GM19455 (cell line): ENCODE data around the gene UBE2J2.

Experiments
- ATAC-seq: cut with Tn5 transposase; IDR thresholded peaks from one replicate; pipeline ENCODE4 v1.9.1; 2021; ENCODE audit not compliant: unreplicated experiment

The UBE2J2 gene

DNA sequence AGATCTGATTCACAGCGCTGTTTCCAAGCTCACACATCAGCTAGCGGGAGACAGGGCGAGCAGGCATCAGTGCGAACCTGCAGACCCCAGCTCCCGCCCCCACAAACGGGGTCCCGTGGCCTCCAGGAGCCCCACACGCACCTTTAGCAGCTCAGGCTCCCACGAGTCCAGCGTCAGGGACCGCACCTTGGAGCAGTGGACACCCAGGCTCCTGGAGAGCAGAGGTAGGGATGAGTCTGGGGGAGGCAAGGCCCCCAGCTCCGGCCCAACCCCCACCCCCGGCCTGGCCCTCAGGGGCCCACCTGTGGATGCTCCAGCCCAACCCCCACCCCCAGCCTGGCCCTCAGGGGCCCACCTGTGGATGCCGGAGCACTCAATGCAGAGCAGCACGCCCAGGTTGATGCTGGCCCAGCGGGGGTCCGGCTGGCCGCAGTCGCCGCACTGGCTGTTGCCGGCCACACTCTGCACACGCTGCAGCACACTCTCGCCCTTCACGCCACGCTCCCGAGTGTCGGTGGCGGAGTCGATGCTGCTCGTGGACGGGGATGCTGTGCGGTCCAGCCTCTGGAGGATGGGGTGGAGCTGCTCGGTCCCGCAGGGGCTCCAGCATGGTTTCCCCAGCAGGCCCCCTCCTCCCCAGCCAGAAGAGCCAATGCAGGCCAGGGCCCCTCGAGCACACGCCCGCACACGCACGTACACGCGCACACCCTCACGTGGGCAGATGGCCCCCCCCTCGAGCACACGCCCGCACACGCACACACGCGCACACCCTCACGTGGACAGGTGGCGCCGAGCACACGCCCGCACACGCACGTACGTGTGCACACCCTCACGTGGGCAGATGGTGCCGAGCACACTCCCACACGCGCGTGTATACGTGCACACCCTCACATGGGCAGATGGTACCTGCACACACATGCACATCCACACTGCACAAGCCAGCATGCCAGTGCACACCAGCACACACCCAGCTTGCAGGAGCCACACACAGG, 22.7 kb upstream of the UBE2J2 start:
- ATAC-seq, result no peak

DNA sequence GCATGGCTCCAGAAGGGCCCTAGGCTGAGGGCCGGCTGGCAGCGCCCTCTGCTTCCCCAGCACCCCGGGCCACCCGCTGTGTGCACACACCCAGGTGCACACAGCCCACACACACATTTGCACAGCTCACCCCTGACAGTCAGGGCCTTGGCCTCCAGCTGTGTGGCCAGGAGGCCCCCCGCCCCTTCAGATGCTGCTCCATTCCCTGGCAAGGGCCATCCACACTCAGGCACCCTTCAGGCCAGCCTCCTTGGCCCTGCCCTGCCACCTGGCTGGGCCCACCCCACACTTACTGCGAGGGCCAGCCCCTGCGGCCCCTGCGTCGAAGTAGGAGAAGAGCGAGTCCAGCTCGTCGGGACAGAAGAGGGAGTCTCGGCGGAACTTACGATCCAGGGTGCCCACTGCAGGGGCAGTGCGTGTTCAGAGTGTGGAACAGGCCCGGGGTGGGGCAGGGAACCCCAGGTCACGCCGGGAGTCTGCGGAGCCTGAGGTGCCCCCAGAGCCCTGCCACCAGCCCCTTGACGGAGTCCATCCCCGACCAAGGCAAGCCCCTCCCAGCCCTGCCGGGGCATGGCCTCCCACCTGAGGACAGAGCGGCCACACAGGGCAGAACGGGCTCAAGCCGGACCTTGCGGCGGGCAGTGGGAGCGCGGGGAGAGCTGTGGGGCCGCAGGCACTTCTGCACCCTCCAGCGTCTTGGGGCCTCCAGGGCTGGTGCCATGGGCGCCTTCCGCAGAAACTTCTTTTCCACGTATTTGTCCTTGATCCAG, 21.7 kb upstream of the UBE2J2 start:
- ATAC-seq, result no peak

DNA sequence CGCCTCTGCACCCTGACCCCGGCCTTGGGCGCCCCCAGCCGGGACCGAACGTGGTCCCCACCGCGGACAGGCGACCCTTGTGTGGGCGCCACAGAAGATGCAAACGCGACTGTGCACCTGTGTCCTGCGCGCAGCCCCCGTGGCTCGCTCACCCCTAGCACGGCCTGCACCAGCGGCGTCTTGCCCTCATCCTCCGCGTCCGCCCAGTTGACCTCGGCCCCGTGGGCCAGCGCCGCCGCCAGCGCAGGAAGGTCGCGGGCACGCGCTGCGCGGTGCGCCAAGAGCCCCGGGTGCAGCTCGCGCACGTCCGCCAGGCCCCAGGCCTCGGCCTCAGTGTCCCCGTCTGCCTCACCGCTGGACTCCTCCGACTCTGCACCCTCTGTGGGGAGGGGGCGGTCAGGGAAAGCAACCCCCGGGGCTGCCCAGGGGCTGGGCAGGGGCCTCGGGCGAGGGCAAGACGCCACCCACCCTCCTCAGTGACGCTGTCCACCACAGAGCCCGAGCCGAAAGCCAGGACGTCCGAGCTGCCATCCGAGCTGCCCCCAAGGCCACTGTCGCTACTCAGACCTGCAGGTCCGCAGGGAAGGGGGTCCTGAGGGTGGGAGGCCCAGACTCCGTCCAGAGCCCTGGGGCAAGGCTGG, 20.7 kb upstream of the UBE2J2 start:
- ATAC-seq, result no peak

DNA sequence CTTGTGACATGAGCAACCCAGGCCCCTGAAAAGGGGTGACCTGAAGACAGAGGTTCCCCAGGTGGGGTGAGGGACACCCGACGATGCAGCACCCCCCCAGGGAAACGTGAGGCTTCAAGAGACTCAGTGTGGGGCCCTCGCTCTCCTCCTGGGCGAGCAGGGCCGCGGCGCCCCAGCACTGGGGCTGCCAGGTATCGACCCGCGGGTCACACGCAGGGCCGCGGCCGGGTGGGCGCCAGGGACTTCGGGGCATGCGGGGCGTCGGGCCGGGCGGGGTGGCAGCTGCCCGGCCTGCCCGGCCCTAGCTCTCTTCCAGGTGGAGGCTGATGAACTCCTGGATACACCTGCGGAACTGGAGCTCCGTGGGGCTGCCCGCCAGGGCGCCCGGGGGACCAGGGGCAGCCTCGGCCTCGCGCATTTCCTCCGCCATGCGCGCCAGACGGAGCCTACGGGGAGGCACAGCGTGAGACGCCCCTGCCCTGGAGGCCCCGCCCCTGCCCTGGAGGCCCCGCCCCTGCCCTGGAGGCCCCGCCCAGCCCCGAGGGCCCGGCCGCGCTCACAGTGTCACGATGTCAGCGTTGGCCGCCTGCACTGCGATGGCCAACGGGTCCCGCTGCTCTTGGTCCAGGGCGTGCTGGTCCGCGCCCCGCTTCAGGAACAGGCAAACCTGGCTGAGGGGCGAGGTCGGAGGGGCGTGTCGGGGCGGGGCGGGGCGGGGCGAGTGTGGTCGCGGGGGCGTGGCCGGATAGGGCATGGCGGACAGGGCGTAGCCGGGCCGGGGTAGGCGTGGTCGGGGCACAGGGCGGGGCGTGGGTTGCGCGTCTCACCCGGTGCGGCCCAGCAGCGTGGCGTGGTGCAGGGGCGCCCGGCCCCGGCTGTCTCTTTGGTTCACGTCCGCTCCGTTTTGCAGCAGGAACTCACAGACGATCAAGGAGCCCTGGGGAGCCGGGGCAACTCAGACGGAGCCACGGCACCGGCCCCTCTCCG, 19.9 kb upstream of the UBE2J2 start:
- no peak for ATAC-seq

DNA sequence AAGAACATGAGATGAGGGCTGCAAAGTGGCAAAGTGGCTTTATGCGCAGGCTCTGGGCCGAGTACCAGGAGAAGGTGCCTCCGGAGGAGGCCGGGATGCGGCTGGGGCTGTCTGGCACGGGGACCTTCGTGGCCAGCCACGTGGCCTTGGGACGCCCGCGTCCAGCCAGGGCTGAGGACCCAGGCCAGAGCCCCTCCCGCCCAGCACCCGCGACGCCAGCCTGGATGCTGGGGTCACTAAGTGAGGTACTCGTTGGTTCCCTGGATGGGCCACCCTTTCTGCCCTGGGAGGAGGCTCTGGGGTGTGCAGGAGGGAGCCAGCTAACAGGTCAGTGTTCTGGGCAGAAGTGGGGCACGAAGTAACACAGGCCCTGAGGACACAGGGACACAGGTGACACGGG, 19.2 kb upstream of the UBE2J2 start:
- ATAC-seq, result no peak

DNA sequence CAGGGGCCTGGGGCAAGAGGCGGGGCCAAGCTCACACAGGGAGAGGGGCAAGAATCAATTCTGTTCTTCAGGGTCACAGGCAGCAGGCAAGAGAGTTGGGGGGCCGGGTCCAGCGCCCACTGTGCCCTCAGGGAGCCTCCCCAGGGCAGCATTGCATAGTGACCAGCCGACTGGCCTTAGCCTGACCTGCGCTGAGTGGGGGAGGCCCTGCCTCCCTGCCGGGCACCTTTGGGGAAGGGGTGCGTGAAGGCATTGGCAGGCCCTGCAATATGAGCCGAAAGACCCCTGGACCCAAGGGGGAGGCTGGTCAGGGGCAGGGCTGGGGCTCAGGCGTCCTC, 18.8 kb upstream of the UBE2J2 start:
- no peak for ATAC-seq

DNA sequence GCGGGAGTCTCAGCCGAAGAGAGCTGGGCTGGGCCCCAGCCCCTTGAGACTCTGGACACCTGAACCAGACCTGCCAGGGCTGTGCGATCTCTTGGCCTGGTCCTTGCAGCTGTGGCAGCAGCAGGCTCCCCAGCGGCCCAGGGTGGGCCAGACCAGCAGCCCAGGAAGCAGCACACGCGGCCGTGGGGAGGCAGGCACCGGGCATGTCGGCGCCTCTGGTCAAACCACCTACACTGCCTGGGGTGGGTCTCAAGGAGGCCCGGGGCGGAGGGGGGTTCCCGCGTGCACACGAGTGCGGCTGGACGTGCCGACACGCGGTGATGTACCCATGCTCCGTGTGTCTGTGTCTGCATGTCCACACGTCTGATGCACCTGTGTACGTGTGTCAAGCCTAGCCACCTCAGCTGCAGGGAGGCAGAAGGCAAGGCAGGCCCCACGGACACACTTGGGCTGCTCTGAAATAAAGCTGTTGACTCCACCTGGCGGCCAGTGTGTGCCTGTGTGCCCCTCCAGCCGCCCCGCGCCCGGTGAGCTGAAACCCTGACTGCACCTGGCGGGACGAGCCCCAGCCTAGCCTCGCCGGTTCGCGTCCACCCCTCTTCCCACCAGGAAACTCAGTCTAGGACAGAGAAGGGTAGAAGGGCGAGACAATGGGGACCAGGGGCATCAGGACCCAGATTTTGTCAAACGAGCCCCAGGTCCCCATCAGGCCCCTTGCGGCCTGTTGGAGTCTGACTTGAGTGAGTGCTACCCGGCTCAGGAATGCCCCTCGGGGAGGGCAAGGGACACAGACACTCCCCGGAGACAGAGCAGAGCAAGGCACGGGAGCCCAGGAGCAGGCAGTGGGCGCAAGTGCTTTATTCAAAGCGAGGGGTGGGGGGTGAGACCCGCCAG, 18.1 kb upstream of the UBE2J2 start:
- ATAC-seq, result no peak

DNA sequence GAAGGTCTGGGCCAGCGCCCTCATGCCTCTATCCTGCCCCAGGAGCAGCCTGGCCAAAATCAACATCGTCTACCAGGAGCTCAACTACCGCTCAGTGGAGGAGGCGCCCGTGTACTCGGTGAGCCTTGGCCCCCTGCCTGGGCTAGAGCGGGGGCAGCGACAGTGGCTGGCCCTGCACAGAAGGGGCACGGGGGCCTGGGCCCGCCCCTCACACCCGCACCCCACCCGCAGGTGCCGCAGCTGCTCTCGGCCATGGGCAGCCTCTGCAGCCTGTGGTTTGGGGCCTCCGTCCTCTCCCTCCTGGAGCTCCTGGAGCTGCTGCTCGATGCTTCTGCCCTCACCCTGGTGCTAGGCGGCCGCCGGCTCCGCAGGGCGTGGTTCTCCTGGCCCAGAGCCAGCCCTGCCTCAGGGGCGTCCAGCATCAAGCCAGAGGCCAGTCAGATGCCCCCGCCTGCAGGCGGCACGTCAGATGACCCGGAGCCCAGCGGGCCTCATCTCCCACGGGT, 17.4 kb upstream of the UBE2J2 start:
- ATAC-seq, result no peak

DNA sequence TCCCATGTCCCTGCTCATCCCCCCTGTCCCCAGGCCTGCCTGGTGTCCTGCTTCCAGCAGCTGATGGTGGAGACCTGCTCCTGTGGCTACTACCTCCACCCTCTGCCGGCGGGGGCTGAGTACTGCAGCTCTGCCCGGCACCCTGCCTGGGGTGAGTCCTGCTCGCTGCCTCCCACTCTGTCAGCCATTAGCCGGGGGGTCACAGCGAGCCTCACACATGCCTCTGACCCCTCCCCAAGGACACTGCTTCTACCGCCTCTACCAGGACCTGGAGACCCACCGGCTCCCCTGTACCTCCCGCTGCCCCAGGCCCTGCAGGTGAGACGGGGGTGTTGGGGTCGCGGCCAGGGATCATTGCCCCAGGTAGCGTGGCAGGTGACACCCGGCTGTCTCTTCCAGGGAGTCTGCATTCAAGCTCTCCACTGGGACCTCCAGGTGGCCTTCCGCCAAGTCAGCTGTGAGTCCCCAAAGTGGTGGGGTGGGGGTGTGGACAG, 16.6 kb upstream of the UBE2J2 start:
- ATAC-seq, result no peak

DNA sequence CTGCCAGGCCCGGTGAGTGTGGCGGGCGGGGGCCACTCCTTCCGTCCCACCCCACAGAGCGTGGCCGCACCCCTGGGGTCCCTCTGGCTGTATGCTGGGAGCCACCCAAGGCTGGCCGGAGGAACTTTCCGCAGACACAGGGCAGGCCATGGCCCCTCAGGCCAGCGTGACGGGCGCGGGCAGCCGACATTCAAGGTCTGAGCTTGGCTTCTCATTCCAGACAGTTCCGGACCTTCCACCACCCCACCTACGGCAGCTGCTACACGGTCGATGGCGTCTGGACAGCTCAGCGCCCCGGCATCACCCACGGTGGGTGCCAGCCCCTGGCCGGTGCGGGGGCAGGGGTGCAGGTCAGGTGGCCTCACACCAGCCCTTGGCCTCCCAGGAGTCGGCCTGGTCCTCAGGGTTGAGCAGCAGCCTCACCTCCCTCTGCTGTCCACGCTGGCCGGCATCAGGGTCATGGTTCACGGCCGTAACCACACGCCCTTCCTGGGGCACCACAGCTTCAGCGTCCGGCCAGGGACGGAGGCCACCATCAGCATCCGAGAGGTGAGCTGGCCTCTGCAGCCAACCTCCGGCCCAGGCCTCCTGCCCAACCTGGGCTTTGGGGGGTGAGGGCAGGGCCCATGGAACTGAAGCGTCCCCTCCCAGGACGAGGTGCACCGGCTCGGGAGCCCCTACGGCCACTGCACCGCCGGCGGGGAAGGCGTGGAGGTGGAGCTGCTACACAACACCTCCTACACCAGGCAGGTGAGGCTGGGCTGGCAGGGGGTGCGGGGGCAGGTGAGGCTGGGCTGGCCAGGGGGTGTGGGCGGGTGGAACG, 13.8 kb upstream of the UBE2J2 start:
- no peak for ATAC-seq

DNA sequence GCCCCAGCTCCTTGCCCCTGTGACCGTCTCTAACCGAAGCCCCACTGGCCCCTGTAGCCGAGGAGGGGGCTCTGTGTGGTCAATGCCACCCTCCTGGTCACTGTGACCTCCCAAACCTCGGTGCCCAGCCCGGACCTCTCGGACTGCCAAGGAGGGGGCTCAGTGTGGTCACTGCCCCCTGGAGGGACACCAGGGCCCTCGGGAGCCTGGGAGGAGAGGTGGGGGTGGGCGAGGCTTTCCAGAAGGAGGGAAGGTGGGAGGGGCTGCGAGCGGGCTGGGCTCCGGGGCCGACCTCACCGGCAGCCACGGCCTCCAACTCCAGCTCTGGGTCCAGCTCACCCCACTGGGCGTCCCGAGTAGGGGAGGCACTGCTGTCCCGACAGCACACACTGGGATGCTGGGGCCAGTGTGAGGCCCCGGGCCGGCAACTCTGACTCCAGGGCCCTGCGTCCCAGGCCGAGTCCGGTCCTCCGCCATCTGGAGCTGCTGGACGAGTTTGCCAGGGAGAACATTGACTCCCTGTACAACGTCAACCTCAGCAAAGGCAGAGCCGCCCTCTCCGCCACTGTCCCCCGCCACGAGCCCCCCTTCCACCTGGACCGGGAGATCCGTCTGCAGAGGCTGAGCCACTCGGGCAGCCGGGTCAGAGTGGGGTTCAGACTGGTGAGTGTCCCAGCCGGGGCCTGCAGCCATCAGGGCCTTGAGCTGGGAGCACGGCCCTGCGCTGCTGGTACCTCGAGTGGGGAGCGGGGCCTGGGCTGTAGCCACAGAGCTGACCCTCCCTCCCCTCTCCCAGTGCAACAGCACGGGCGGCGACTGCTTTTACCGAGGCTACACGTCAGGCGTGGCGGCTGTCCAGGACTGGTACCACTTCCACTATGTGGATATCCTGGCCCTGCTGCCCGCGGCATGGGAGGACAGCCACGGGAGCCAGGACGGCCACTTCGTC, 12.9 kb upstream of the UBE2J2 start:
- no peak for ATAC-seq

DNA sequence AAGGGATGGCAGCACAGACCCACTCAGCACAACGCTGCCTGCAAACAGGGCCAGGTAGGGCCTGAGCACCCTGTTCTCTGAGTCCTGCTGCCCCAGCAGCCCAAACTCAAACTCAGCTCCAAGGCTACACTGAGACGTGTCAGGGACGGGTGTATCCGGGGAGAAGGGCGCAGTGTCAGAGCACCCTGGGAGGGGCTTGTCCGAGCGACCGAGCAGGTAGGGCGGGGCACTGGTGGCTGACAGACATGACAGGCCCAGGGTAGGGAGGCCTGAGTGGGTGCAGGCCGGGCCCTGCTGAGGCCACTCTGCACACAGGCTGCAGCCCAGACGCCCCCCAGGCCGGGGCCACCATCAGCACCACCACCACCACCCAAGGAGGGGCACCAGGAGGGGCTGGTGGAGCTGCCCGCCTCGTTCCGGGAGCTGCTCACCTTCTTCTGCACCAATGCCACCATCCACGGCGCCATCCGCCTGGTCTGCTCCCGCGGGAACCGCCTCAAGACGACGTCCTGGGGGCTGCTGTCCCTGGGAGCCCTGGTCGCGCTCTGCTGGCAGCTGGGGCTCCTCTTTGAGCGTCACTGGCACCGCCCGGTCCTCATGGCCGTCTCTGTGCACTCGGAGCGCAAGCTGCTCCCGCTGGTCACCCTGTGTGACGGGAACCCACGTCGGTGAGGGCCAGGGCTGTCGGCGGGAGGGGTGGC, 12.1 kb upstream of the UBE2J2 start:
- ATAC-seq, result no peak

DNA sequence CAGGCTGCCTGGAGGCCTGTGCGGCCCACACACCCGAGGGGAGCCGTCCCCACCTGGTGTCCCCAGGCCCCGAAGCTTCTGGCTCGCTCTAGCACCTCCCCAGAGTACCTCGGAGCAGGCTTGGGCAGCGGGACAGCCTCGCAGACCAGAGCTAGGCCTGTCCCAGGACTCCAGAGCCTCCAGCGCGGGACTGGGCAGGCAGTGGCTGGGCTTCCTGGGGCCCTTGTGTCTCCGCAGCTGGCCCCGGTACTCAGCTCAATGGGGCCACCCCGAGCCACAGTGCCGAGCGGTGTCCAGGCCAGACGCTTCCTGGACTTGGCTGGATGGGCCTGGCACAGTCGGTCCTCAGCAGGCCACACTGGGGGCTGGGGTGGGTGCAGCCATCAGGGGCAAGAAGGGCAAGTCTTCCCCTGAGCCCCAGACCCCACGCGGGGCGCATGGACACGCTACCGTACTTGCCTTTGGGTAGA, 11.5 kb upstream of the UBE2J2 start:
- ATAC-seq, result no peak

DNA sequence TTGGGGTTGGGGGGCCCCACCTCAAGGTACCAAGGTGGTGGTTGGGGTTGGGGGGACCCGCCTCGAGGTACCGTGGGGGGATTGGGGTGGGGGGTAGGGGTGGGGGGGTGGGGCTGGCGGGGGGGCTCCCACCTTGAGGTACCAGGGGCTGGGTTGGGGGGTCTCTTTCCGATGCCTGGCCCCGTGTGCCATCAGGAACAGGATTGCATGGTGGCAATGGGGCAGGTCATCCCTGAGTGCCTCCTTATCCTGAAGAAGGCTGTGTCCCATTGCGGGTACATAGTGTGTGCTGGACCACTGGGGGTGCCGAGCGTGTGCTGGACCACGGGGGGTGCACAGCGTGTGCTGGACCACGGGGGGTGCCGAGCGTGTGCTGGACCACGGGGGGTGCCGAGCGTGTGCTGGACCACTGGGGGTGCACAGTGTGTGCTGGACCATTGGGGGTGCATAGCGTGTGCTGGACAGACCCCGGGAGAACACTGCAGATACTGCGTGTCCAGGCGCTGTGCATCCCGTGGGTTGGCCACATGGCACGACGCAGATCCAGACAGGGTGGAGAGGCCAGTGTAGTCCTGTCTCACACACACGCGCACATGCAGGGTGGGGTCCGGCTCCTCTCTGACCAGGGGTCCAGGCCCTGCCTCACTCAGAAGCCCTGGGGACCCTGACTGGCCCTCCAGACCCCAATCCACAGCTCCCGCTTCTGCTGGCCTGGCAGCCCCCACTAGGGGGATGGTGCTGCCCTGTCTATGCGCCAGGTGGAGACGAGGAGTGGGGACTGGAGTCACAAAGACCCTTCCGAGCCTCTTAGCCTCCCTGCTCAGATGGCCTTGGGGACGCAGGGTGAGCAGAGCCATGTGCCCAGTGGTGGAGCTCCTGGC, 10.8 kb upstream of the UBE2J2 start:
- ATAC-seq, result no peak

DNA sequence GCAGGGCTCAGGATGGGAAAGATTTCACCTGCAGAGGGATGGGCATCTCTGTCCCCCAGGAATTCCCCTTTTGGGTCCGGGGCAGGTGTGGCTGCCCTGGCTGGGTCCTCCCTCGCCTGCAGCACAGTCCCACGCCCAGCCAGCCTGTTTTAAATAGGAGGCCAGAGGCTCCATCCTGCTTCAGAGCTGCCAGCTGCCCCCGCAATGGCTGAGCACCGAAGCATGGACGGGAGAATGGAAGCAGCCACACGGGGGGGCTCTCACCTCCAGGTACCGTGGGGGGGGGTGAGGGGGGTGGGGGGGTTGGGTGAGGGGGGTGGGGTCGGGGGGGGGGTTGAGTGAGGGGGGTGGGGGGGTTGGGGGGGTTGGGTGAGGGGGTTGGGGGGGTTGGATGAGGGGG, 10.2 kb upstream of the UBE2J2 start:
- no peak for ATAC-seq
